Esophagus (tissue), 2 donors: ENCODE data around the gene PDE6G. TPM values are rescaled to one million over a fixed set of nuclear protein-coding genes. Genes with fewer than 3 reads are reported as not detected.

ENCODE experiments used
- H3K27ac ChIP-seq, 2 donors: one replicate each; pipeline ENCODE4 v1.5.1; 2013; ENCODE audit warnings: low read depth in 2 of 2, mild to moderate bottlenecking in 2 of 2, inconsistent platforms in 1 of 2, low read length in 1 of 2, moderate library complexity in 1 of 2
- H3K27me3 ChIP-seq, 2 donors: one replicate each; pipeline ENCODE4 v1.6.1; 2013; ENCODE audit warnings: low read length in 2 of 2, control low read depth in 1 of 2, mild to moderate bottlenecking in 1 of 2; ENCODE audit not compliant: insufficient read depth in 2 of 2, control insufficient read depth in 1 of 2
- H3K36me3 ChIP-seq, 2 donors: one replicate each; pipeline ENCODE4 v1.6.1; 2013; ENCODE audit warnings: low read length in 1 of 2; ENCODE audit not compliant: control insufficient read depth in 2 of 2, insufficient read depth in 2 of 2
- H3K4me1 ChIP-seq, 2 donors: one replicate each; pipeline ENCODE4 v1.6.1; 2013; ENCODE audit warnings: low read length in 1 of 2; ENCODE audit not compliant: control insufficient read depth in 2 of 2, insufficient read depth in 2 of 2
- H3K4me3 ChIP-seq, 2 donors: one replicate each; pipeline ENCODE4 v1.5.1; 2013; ENCODE audit warnings: low read length in 2 of 2, mild to moderate bottlenecking in 2 of 2, low read depth in 1 of 2, moderate library complexity in 1 of 2
- H3K9me3 ChIP-seq, 2 donors: one replicate each; pipeline ENCODE4 v1.6.1; 2013; ENCODE audit warnings: mild to moderate bottlenecking in 2 of 2, low read depth in 1 of 2, low read length in 1 of 2, moderate library complexity in 1 of 2; ENCODE audit not compliant: control insufficient read depth in 2 of 2, insufficient read depth in 1 of 2
- WGBS, 2 donors: extraction: QIAGEN DNeasy Blood & Tissue Kit; methylation state at CpG; one replicate each; pipeline ENCODE4 v1.1.7; 2013; 5-methylcytosine and 5-hydroxymethylcytosine counted together
- polyA plus RNA-seq, 2 donors: library from polyadenylated mRNA; stranded (reverse); fragments of 200-250 nt; gene quantifications; one replicate each; pipeline ENCODE4 v1.2.3, GENCODE V29; 2013
- donor health status: healthy with polysubstance abuse.
- donor health status: Bipolar disorder and iron deficiency.

The PDE6G gene
- polyA plus RNA-seq, 2 donors, result 0.12 to 0.33 TPM

DNA sequence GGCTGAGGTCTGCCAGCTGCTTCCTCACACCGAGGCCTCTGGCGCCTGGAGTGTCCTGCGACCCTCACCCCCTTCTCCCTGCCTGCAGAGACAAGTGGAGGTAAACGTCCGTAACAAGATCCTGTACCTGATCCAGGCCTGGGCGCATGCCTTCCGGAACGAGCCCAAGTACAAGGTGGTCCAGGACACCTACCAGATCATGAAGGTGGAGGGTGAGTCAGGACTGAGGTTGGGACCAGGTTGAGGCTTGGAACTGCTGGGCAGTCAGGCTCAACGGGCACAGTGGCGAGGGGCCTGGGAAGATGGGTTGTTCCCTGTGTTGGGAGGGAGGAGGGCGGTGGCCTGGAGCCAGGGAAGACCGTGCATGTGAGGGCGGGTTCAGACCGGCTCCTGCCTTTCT lies 32.3 kb upstream of the PDE6G start:
- Histone ChIP-seq H3K9me3 (no peaks in the 10 kb centered on the region), H3K27ac (peak overlapping the region in 1 of 2 donors; percentile 50), H3K36me3 (peaks cover 14 to 72% of the 10 kb centered on the region in 2 donors), H3K27me3 (no peaks in the 10 kb centered on the region), H3K4me1 (peaks cover 7 to 20% of the 10 kb centered on the region in 2 donors), H3K4me3 (no peak overlapping the region)
- WGBS, 2 donors, result 73 to 78% methylated on average over 14 of the region's 14 CpGs

DNA sequence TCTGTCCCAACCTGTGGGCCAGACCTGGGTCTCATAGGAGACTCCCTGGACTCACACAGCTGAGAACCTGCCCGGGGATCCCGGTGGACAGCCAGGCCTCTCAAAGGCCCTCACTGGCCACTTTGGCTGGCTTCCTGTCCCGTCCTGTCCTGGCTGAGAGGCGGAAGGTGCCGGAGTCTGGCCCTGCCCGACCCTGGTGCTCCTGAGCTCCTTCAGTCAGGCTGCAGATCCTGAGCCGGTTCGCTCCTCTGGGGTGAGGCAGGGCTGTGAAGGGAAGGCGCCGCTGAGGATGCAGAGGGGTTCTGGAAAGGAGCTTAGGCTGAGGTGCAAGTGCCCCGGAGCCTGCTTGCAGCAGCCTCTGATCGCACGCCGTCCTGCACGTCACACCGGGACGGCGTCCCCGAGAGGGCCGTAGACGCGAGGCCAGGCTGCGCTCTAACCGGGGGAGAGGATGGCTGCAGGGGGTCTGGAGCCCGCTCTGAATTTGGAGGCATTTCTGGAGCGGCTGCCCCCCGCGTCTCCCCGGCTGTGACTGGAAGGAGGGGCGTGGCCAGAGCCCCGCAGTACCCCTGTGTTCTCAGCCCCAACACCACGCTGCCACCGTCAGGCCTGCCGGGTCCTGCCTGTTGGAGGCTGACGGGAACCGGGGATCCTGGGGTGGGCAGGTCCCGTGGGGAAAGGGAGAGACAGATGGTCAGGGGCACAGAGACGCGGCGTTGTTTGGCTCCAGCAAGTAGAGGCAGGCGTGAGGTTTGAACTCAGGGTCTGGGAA lies 31.6 kb upstream of the PDE6G start:
- Histone ChIP-seq H3K4me1 (peaks cover 7 to 22% of the 10 kb centered on the region in 2 donors), H3K36me3 (peaks cover 14 to 67% of the 10 kb centered on the region in 2 donors), H3K27me3 (no peaks in the 10 kb centered on the region), H3K4me3 (no peak overlapping the region), H3K27ac (no peak overlapping the region), H3K9me3 (no peaks in the 10 kb centered on the region)
- 88% methylated on average over 40 to 41 of the region's 41 CpGs for WGBS, 2 donors

DNA sequence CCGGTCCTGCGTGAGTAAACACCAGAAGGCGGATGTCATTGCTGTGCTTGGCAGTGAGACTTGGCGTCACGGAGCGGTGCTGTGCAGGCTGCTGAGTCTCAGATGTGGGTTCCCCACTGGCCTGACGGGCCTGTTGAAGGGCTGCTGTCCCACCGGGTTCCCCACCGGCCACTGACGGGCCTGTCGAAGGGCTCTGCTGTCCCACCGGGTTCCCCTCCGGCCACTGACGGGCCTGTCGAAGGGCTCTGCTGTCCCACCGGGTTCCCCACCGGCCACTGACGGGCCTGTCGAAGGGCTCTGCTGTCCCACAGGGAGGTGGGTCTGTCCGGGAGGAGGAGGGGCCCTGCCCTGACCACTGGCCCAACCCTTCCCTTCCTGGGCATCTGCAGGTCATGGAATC lies 30.3 kb upstream of the PDE6G start:
- WGBS, 2 donors, result 93 to 95% methylated on average over 20 of the region's 20 CpGs
- H3K27me3 ChIP-seq, result no peaks in the 10 kb centered on the region

DNA sequence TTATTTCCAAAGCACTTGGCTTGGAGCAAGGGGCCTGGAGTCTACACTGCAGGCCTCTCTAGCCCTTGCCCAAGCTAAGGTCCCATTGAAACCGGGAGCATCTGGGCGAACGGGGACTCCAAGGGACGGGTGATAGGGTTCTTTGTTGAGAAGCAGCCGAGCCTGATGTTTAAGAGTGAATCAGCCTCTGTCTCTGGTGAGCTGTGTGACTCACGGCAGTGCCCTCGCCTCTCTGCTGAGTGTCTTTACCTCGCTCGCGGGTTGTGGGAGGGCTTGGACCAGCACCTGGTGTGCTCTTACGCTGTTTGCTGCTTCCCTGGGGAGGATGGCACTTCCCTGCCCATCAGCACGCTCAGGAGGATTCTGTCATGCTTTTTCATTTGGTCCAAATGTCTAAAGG lies 28.8 kb upstream of the PDE6G start:
- H3K36me3 ChIP-seq, result peaks cover 5 to 43% of the 10 kb centered on the region in 2 donors
- H3K27ac ChIP-seq, result peak overlapping the region; percentile 91 to 96
- peak overlapping the region; percentile 87 to 97 for H3K4me3 ChIP-seq
- WGBS, 2 donors, result 44 to 50% methylated on average over 12 of the region's 12 CpGs
- peaks cover 6 to 25% of the 10 kb centered on the region in 2 donors for H3K4me1 ChIP-seq
- H3K27me3 ChIP-seq, result no peaks in the 10 kb centered on the region
- H3K9me3 ChIP-seq, result no peaks in the 10 kb centered on the region

More for the DNA sequence above, 30.3 kb upstream of the PDE6G start:
- no peak overlapping the region for H3K27ac ChIP-seq
- H3K36me3 ChIP-seq, result peaks cover 14 to 56% of the 10 kb centered on the region in 2 donors
- no peaks in the 10 kb centered on the region for H3K9me3 ChIP-seq
- no peak overlapping the region for H3K4me3 ChIP-seq
- peaks cover 7 to 25% of the 10 kb centered on the region in 2 donors for H3K4me1 ChIP-seq

DNA sequence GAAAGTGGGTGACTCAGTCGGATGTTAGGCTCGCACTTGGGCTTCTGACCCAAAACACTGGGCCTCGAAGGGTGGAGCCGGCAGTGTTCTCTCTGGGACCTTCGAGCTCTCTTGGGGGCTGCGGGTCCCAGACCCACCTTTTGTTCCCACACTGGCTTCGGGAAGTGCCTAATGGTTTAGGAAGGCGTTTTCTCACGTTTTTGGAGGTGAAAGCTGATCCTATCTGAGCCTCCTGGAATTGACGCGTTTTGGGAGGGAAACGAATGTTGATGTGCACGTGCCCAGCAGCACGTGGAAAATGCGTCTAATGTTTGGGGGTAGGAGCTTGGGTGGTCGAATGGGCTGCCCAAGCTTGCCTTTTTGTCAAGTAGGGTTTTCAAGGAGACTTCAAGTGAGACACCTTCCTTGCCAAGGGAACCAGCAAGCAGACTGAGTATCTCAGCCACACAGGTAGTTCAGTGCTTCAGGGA lies 28.1 kb upstream of the PDE6G start:
- peak overlapping the region; percentile 91 to 96 for H3K27ac ChIP-seq
- peak overlapping the region; percentile 87 to 97 for H3K4me3 ChIP-seq
- peaks cover 2 to 25% of the 10 kb centered on the region in 2 donors for H3K4me1 ChIP-seq
- 2% methylated on average over 16 of the region's 16 CpGs for WGBS, 2 donors
- H3K27me3 ChIP-seq, result no peaks in the 10 kb centered on the region
- H3K36me3 ChIP-seq, result peaks cover 0 to 36% of the 10 kb centered on the region in 2 donors
- H3K9me3 ChIP-seq, result no peaks in the 10 kb centered on the region

DNA sequence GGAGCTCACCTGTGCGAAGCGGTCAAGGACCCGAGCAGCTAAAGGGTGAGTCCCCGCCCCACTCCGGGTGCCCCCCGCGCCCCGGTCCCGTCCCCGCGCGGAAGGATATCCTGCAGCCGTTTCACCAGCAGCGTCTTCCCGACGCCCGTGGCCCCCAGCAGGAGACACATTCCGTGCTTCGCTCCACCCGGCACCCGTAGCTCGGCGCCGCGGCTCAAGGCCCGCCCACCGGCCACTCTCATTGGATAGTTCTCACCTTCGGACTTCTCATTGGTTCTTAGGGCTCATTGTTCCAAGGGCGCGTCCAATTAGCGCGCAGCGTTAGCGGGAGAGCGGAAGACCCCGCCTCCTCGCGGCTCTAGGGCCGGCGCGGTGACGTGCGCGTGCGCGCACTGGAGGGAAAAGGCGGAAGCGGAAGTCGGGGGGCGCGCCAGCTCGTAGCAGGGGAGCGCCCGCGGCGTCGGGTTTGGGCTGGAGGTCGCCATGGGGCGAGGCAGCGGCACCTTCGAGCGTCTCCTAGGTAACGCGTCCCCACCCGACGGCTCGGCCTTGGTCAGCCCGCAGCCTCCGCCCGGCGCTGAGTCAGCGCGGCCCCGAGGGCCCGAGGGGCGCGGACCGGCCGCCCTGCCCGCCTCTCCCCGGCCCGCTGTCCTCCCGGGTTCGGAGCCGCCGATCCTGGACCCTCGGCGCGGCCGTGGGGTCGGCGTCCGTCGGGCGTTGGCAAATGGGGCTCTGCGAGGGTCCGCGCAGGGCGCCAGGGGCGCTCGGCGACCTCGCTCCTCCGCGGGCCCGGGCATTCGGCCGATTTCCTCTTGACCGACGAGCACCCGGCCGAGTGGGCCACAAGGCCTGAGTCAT lies 27.5 kb upstream of the PDE6G start, which contains the start of the genes ARL16 and HGS:
Gene ARL16, minus strand, starts transcription at position 214 of the 858 bp plus-strand sequence. Its CDS starts 44 bp downstream, at position 170.
Gene HGS, plus strand, starts transcription at position 428 of the 858 bp plus-strand sequence. Its CDS starts 56 bp downstream, at position 484.
- peaks cover under 1 to 22% of the 10 kb centered on the region in 2 donors for H3K4me1 ChIP-seq
- no peaks in the 10 kb centered on the region for H3K27me3 ChIP-seq
- H3K36me3 ChIP-seq, result peaks cover 0 to 30% of the 10 kb centered on the region in 2 donors
- peak within 1 kb of the TSS; percentile 91 to 96 for H3K27ac ChIP-seq
- no peaks in the 10 kb centered on the region for H3K9me3 ChIP-seq
- peak within 1 kb of the TSS; percentile 87 to 97 for H3K4me3 ChIP-seq
- 1% methylated on average over 108 to 112 of the region's 112 CpGs for WGBS, 2 donors

DNA sequence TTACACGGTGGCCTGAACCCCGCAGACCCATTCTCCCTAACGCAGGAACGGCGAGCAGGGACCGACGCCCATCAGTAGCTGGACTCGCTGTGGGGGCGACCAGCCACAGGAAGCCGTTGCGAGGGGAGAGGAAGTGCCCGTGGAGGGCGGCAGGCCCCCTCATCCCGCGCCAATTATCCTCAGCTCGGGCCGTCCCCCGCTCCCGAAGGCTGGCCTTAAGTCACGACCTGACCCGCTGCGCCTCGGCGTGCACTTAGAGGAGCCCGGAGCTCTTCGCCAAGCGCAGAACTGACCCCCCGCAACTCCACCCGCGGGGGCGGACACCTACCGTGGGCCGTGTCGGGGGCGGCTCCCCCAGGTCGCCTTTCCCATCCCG lies 26.9 kb upstream of the PDE6G start:
- H3K27ac ChIP-seq, result peak overlapping the region; percentile 64 to 73
- WGBS, 2 donors, result 0 to 1% methylated on average over 33 to 37 of the region's 37 CpGs
- H3K27me3 ChIP-seq, result no peaks in the 10 kb centered on the region
- no peaks in the 10 kb centered on the region for H3K9me3 ChIP-seq
- H3K4me3 ChIP-seq, result peak overlapping the region; percentile 87 to 97
- H3K36me3 ChIP-seq, result peaks cover 0 to 24% of the 10 kb centered on the region in 2 donors
- peaks cover 0 to 18% of the 10 kb centered on the region in 2 donors for H3K4me1 ChIP-seq

DNA sequence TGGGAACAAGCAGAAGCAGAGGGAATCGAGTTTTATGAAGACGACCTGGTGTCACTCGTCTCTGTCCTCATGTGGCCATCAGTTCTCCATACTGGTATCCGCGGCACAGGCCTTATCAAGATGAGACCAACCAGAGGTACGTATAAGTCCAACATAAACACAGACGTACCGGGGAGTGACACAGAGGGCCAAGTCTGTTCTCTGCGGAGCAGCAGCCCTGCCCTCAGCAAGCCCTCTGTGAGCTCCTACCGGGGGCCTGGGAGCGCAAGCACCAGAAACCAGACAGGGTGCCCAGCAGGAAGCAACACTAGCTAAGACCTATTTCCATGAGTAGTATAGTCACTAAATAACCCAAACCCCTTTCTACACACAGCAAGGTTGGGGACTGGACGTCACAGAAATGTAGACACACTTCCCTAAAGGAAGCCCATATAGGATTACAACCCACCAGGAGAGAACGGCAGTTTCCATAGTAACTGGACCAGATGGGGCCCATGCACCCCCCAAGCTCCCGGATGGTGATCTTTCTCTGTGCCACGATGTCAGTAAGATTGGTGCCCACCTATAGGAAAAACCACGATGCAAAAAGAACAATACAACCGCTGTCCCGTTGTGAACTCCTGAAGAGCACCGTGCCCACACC lies 26.3 kb upstream of the PDE6G start:
- H3K36me3 ChIP-seq, result peaks cover 0 to 19% of the 10 kb centered on the region in 2 donors
- WGBS, 2 donors, result 38 to 39% methylated on average over 19 of the region's 19 CpGs

DNA sequence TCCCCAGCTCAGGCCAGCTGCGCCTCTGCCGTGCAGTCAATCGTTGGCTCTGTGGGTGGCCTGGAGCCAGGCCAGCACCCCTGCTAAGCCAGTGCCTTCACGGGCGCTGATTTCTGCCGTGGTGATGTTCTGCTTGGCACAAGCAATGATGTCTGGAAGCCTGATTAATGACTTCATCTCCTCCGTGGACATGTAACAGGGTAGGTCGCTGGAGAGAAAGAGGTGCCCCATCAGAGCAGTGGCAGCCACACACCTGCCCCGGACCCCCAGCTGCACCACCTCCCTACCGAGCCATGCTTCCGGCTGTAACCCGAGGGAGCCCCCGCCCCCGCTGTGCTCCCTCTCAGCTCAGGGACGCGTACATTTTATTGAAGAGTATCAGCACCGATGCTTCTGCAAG lies 25.3 kb upstream of the PDE6G start:
- WGBS, 2 donors, result 63 to 72% methylated on average over 17 of the region's 17 CpGs
- no peak overlapping the region for H3K27ac ChIP-seq
- H3K36me3 ChIP-seq, result peaks cover 0 to 10% of the 10 kb centered on the region in 2 donors
- no peak overlapping the region for H3K4me3 ChIP-seq
- no peaks in the 10 kb centered on the region for H3K9me3 ChIP-seq
- H3K27me3 ChIP-seq, result no peaks in the 10 kb centered on the region
- peaks cover 0 to 18% of the 10 kb centered on the region in 2 donors for H3K4me1 ChIP-seq

More for the DNA sequence above, 26.3 kb upstream of the PDE6G start:
- Histone ChIP-seq H3K27ac (peak overlapping the region in 1 of 2 donors; percentile 73), H3K9me3 (no peaks in the 10 kb centered on the region), H3K4me1 (peaks cover 0 to 18% of the 10 kb centered on the region in 2 donors), H3K27me3 (no peaks in the 10 kb centered on the region), H3K4me3 (peak overlapping the region; percentile 87 to 97)
